Measurements from ENCODE around the gene DSCAML1.
"Not testable (repeated sequence)": the region's sequence is repeated elsewhere in the genome, so short reads cannot be mapped to it uniquely, and the experiment has no call there.

DSCAML1 gene

GRCh38 chr11:117411736-117412135 is 385.3 kb downstream of the DSCAML1 start:
- DNase-seq (ENCODE audit: low read depth, low spot score), result peak; percentile 83

DNA sequence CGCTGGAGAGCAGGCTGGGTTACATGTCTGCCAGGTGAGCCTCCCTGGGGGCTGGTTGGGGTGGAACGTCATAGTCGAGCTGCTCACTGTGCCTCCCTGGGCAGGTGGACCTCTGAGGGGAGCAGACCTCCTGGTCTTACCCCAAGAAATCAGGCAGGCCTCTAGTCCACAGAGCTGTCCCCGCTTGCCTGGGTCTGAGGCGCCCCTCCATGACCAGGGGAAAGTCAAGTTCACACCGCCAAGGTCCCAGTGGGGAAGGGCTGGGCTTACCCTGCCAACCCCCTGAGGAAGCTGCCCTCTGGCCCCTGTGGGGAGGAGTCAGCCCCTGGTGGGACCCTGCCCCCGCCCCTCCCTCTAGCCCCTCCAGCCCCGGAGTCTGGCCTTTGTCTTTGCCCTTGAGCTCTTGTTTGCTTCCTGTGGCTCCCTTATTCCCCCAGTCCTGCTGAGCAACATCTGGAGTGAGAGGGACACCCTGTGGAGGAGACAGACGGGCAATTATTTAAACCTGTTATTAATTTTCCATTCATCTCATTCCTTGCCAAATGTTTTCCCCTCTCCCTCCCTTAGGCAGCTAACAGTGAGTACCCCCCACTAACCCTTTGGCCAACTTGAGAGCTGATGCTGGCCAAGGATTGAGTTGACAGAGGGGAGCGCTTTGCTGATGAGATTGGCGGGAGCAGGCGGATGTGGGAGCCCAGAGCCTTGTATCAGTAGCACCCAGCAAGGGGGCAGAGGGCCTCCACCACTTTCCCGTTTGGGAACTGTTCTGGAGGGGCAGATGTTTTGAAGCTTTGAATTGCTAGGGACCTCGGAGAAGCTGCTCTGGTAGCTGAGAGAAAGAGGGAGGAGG is 385.9 kb downstream of the DSCAML1 start:
- peak; percentile 6 for DNase-seq (ENCODE audit: low read depth, low spot score)

DNA sequence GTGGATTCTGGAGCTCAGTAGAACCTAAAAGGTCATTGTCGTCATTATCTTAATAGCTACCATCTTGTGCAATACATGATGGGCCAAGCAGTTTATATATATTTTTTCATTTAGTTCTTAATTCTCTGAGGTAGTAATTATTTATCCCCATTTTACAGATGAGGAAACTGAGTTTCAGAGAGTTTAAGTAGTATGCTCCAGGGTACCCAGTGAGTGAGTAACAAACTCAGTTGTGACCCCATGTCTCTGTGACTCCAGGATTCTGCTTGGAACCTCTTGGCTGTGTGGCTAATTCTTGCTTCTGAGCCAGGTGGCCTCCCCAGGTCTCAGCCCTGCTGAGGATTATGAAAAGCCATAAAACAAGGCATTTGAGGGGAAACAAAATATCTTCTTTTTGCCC is 386.8 kb downstream of the DSCAML1 start:
- DNase-seq (ENCODE audit: low read depth, low spot score), result no peak

GRCh38 chr11:117409511-117409910 is 387.5 kb downstream of the DSCAML1 start:
- DNase-seq (ENCODE audit: low read depth, low spot score), result no peak

DNA sequence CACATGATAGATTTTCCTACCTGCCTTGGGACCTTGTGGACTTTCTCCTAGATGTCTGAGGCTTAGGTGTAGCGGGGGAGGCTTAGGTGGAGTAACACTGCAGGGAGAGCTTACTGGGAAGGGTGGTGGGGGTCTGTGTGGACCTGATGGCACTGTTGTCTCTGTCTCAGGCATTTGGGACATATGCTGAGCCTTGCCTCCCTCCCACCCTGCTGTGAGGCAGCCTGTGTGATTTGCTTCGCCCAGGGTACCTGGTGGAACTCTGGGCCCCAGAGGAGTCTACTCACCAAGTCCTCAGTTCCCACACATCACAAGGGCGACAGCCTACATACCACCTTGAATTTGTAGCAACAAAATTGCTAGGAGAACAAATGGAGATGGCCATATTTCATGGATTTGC is 388.7 kb downstream of the DSCAML1 start:
- no peak for DNase-seq (ENCODE audit: low read depth, low spot score)

DNA sequence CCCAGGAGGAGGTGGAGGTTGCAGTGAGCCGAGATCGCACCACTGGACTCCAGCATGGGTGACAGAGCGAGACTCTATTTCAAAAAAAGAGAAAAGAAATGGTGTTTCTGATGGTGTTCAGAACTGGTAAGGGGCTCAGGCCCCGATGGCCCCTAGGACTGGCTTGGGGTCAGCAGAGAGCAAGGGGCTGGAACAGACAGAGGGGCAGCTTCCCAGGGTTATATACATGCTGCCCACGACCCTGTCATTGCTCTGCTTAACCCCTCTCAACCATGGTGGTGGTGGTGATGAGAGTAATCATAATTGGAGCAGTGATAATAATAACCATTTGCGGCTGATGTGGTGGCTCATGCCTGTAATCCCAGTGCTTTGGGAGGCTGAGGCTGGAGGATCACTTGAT is 390.0 kb downstream of the DSCAML1 start:
- DNase-seq (ENCODE audit: low read depth, low spot score), result no peak

GRCh38 chr11:117405898-117406297 is 391.1 kb downstream of the DSCAML1 start:
- not testable (repeated sequence) for DNase-seq (ENCODE audit: low read depth, low spot score)

DNA sequence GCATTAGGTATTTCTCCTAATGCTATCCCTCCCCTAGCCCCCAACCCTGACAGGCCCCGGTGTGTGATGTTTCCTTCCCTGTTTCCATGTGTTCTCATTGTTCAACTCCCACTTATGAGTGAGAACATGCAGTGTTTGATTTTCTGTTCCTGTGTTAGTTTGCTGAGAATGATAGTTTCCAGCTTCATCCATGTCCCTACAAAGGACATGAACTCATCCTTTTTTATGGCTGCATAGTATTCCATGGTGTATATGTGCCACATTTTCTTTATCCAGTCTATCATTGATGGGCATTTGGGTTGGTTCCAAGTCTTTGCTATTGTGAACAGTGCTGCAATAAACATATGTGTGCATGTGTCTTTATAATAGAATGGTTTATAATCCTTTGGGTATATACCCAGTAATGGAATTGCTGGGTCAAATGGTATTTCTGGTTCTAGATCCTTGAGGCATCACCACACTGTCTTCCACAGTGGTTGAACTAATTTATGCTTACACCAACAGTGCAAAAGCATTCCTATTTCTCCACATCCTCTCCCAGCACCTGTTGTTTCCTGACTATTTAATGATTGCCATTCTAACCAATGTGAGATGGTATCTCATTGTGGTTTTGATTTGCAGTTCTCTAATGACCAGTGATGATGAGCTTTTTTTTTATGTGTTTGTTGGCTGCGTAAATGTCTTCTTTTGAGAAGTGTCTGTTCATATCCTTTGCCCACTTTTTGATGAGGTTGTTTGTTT is 397.7 kb downstream of the DSCAML1 start:
- DNase-seq (ENCODE audit: low read depth, low spot score), result not testable (repeated sequence)

GRCh38 chr11:117398618-117399017 is 398.4 kb downstream of the DSCAML1 start:
- not testable (repeated sequence) for DNase-seq (ENCODE audit: low read depth, low spot score)

DNA sequence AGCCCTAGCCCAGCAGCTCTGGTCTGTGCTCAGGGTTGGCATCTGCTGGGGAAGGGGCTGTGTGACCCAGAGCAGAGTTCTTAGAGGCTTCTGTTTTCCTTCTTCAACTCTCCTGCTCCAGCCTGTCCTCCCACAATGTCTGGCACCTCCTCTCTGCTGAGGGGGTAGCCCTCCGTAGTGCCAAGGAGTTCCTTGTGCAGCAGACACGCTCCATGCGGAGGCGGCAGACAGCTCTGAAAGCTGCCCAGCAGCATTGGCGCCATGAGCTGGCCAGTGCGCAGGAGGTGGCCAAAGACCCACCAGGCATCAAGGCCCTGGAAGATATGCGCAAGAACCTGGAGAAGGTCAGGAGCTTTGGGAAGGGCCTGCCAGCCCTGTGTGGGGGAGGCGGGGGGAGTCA is 400.0 kb downstream of the DSCAML1 start:
- DNase-seq (ENCODE audit: low read depth, low spot score), result no peak

- peak; percentile 19 for DNase-seq (ENCODE audit: low read depth, low spot score)
Measured at GRCh38 chr11:117395476-117395875, 401.5 kb downstream of the DSCAML1 start.

DNA sequence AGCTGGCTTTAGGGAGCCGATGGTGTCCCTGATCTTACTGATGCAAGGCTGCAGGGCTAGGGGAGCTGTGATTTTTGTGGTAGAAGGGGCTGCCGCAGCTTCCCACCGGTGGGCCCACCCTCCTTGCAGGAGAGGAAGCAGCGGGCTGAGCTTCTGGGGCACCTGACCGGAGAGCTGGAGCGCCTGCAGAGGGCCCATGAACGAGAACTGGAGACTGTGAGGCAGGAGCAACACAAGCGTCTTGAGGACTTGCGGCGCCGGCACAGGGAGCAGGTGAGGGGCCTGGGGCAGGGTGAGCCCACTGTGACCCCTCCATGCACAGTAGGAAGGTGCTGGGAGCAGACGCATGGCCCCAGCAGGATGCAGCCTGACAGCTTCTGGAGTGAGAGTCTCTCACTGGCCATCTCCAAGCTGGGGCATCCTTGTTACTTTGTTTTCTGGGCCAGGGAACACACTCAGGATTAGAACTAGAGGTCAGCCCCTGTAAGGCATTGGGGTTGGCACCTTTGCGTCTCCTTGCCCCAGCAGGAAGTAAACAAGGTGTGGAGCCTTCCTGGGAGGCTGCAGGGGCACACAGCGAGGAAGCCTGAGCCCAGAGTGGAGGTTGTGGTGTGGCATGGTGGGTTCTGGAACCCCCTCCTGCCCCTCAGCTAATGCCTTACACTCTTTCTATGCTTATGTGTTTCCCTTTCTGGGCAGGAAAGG is 402.6 kb downstream of the DSCAML1 start:
- no peak for DNase-seq (ENCODE audit: low read depth, low spot score)

DNA sequence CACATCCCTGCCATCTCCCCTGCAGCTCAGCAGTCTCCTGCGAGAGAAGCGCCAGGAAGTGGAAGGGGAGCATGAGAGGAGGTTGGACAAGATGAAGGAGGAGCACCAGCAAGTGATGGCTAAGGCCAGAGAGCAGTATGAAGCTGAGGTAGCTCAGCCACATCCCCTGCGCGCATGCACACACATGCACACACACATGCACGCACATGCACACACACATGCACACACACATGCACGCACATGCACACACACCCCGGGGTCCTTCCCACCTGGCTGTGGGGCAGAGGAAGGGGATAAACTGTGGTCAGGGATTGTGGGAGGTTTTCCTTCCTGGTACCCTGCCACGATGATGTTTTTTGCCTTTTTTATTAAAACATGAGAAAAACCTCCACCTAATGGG is 404.0 kb downstream of the DSCAML1 start:
- DNase-seq (ENCODE audit: low read depth, low spot score), result no peak

DNA sequence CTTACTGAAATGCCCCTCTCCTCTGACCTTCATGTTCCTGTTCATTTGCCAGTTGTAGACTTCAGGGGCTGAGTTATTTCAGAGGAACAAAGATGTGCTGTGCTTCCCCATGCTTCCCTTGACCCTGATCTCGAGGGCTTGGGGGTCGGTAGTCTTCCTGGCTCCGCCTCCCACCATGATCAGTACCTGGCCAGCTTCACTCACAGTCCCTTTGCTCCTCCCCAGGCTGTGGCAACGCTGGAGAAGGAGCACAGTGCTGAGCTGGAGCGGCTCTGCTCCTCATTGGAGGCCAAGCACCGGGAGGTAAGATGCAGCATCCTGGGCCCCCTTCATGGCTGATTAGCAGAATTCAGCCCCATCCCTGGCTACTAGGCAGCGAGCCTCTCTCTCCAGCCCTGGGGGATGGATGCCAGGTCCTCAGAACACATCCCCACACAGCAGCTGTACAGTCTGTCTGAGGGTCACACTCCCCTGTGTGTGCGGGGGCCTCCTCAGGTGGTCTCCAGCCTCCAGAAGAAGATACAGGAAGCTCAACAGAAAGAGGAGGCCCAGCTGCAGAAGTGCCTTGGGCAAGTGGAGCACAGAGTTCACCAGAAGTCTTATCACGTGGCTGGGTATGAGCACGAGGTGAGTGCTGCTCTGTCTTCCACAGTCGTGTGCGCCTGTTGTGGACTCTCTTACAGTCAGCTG is 404.9 kb downstream of the DSCAML1 start:
- DNase-seq (ENCODE audit: low read depth, low spot score), result no peak

DNA sequence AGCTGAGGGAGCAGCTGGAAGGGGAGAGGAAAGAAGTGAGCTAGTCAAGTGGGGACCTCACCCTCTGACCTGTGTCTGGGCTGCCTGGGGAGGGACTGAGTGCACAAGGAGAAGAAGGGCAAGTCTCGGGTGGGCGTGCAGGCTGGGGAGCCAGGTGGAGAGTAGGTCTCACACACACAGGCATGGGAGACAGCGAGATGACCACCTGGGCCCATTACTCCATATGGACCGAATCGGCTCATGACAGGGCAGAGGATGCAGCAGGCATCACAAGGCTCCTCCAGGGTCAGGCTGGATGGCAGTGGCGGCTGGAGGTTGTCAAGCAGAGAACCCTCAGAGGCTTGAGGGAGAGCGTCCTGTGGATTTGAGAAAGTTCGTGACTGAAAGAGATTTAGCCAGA is 405.8 kb downstream of the DSCAML1 start:
- DNase-seq (ENCODE audit: low read depth, low spot score), result no peak

- DNase-seq (ENCODE audit: low read depth, low spot score), result no peak
Measured at GRCh38 chr11:117390743-117391142, 406.3 kb downstream of the DSCAML1 start.

DNA sequence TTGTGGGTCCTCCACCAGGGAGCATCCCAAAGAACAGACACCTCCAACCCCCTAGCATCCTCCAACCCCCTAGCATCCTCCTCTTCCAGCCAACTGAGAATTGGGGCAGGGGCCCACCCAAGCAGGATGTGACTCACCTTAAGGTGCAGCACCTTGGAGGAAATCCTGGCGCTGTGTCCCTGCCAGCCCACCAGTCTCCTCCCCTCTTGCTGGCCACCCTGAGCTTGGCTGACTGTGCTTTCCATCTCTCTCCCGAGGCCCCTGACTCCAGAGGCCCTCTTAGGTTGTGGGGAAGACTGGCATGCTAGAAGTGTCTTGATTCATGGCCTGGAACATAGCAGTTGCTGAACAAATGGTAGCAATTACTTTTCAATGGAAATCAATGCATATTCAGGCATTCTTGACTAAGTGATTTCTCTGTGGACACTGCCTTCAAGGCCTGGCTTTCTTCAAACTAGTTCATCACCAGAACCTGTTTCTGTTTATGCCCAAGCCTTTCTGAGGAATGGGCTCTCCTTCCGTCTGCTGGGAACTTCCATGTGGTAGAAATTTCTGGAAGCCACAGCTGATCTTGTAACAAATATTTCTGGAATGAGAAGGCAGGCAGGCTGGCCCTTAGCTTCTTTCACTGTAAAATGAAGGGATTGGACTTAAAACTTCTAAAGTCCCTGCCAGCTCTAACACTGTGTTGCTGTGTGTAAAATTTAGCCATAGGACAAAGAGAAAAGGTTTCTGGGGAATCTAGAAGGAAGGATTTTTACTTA is 408.8 kb downstream of the DSCAML1 start:
- no peak for DNase-seq (ENCODE audit: low read depth, low spot score)

DNA sequence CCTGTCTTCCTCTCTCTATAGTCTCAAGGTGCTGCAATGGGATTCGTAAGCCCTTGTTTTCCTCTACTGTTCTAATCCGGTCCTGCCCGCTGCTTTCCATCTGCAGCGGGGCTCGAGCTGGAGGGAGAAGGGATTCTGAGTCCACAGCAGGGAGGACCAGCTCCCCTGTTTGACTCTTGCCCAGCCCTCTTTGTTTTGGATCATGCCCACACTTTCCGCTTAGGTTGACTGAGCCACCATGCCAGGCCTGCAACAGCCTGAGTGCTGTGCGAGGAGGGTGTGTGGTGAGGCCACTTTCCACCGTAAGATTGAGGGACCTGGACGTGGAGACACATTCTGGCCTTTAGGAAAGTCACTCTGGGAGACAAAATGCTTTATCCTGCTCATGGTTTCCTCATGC is 411.1 kb downstream of the DSCAML1 start:
- DNase-seq (ENCODE audit: low read depth, low spot score), result no peak

- no peak for DNase-seq (ENCODE audit: low read depth, low spot score)
Measured at GRCh38 chr11:117385471-117385870, 411.5 kb downstream of the DSCAML1 start.

- DNase-seq (ENCODE audit: low read depth, low spot score), result no peak
Measured at GRCh38 chr11:117384045-117384444, 413.0 kb downstream of the DSCAML1 start.

DNA sequence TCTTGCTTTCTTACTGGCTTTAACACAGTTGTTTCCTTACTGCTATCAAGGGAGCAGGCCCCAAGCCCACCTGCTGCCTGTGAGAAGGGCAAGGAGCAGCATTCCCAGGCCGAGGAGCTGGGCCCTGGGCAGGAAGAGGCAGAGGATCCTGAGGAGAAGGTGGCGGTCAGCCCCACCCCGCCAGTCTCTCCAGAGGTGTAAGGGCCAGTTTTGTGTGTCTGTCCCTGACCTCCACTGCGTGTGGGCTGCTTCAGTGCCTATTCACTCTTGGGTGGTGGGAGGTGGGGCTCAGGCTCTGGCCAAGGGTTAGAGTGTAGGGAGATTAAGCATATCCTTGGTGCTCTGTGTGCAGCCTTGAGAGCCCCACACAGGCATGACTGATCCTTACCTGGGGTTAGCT is 414.3 kb downstream of the DSCAML1 start:
- no peak for DNase-seq (ENCODE audit: low read depth, low spot score)
